Tibial nerve (tissue), 4 donors: Measurements from ENCODE around the gene MS4A18.

ENCODE experiments used
- EP300 ChIP-seq, 2 donors: sonication (generic); formaldehyde crosslinking; IDR thresholded peaks; one replicate each; pipeline ENCODE4 v1.6.1; 2017; ENCODE audit warnings: antibody characterized with exemption in 2 of 2, mild to moderate bottlenecking in 1 of 2
- POLR2A ChIP-seq, 2 donors: fragments of 450-650 bp; IDR thresholded peaks; one replicate each; pipeline ENCODE4 v1.6.1; 2017; ENCODE audit warnings: antibody characterized with exemption in 2 of 2, mild to moderate bottlenecking in 2 of 2, moderate library complexity in 2 of 2
- TF ChIP-seq, protein P1 (sequence below), 5 experiments: fragments of 200-600 bp in 3 of 5; fragments of 450-650 bp in 2 of 5; sonication (generic) in 3 of 5; IDR thresholded peaks; one replicate each; pipeline ENCODE4 v1.5.1; 2016 to 2019; ENCODE audit warnings: antibody characterized with exemption in 5 of 5, mild to moderate bottlenecking in 3 of 5, moderate library complexity in 2 of 5

DNA sequence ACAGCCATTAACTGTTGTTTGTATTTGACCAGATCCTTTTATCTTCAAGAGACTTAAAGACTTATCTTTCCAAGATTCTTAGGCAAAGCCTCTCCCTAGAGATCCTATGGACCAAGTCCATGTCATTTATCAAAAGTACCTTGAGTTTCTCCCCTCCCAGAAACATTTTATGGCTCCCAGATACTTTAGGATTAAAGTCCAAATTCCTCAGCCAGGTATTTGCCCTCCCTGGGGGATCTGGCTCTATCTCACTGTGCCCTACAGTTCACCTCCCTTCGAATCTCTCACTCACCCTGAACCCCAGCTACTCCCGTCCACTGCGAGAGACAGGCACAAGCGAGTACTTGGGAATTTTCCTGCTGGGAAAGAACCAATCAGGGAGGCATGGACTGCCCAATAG lies 13.2 kb upstream of the MS4A18 start:
- TF ChIP-seq, protein P1, sequence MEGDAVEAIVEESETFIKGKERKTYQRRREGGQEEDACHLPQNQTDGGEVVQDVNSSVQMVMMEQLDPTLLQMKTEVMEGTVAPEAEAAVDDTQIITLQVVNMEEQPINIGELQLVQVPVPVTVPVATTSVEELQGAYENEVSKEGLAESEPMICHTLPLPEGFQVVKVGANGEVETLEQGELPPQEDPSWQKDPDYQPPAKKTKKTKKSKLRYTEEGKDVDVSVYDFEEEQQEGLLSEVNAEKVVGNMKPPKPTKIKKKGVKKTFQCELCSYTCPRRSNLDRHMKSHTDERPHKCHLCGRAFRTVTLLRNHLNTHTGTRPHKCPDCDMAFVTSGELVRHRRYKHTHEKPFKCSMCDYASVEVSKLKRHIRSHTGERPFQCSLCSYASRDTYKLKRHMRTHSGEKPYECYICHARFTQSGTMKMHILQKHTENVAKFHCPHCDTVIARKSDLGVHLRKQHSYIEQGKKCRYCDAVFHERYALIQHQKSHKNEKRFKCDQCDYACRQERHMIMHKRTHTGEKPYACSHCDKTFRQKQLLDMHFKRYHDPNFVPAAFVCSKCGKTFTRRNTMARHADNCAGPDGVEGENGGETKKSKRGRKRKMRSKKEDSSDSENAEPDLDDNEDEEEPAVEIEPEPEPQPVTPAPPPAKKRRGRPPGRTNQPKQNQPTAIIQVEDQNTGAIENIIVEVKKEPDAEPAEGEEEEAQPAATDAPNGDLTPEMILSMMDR (IDR thresholded peaks at IDR 0.05) = no peak
- no peak for TF ChIP-seq POLR2A (IDR thresholded peaks at IDR 0.05)
- no peak for TF ChIP-seq EP300 (IDR thresholded peaks at IDR 0.05)
